ENCODE results near the gene SHE. TPM values are rescaled to one million over a fixed set of nuclear protein-coding genes. Genes with fewer than 3 reads are reported as not detected.

Gene SHE
- total and polyA plus RNA-seq, 12 donors, result 7.9 to 19.6 (median 13.3) TPM

DNA sequence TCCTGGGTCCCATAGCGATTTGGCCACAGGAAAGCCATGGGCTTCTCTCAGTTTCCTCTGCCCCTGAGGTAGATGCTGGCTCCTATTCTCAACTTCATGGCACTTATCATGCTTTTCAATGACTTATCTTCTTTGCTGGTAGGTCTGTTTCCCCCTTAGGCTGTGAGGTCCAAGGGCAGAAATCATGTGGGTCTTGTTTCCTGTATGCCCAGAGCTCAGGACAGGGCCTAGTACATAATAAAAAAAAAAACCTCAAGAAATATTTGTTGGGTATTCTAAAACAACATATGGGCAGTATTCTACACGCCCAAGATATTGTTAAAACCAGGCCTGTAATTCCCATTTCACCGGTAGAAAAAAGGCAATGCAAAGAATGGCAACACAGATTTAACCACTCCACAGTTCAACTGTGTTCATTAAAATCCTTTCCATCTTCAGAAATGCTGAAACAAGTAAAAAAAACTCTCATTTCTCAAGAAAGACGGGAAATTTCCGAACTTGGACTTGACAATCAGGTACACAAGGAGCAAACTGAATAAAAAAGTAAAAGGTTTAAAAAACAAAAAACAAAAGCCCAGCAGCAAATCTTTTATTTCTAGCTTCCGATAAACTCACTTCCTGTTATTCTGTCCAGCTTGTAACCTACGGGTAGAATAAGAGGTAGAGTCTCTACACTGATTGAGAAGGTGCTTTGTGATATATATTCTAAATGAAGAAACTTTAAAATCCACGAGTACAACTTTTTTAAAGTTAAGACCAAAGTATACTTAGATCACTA is 6.5 kb downstream of the SHE start:
- TF ChIP-seq, protein P1, sequence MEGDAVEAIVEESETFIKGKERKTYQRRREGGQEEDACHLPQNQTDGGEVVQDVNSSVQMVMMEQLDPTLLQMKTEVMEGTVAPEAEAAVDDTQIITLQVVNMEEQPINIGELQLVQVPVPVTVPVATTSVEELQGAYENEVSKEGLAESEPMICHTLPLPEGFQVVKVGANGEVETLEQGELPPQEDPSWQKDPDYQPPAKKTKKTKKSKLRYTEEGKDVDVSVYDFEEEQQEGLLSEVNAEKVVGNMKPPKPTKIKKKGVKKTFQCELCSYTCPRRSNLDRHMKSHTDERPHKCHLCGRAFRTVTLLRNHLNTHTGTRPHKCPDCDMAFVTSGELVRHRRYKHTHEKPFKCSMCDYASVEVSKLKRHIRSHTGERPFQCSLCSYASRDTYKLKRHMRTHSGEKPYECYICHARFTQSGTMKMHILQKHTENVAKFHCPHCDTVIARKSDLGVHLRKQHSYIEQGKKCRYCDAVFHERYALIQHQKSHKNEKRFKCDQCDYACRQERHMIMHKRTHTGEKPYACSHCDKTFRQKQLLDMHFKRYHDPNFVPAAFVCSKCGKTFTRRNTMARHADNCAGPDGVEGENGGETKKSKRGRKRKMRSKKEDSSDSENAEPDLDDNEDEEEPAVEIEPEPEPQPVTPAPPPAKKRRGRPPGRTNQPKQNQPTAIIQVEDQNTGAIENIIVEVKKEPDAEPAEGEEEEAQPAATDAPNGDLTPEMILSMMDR (IDR thresholded peaks at IDR 0.05), result no peak
- DNase-seq, result no peak
- H3K36me3 ChIP-seq, result peaks cover 0 to 48% (median 0%) of the 10 kb centered on the region in 9 donors
- intact Hi-C loops (cut with DNase I), result no loop called here
- H3K27ac ChIP-seq, result peak overlapping the region in 9 of 10 donors; percentile 60 to 95 (median 79)
- no peak for ATAC-seq
- peaks cover 0 to 23% (median 9%) of the 10 kb centered on the region in 7 donors for H3K27me3 ChIP-seq
- peaks cover 12 to 88% (median 66%) of the 10 kb centered on the region in 9 donors for H3K4me1 ChIP-seq
- no peaks in the 10 kb centered on the region for H3K9me3 ChIP-seq
- WGBS, 2 donors, result 62 to 70% methylated on average over 8 of the region's 8 CpGs
- H3K4me3 ChIP-seq, result peak overlapping the region in 3 of 10 donors; percentile 1 to 22 (median 13)

DNA sequence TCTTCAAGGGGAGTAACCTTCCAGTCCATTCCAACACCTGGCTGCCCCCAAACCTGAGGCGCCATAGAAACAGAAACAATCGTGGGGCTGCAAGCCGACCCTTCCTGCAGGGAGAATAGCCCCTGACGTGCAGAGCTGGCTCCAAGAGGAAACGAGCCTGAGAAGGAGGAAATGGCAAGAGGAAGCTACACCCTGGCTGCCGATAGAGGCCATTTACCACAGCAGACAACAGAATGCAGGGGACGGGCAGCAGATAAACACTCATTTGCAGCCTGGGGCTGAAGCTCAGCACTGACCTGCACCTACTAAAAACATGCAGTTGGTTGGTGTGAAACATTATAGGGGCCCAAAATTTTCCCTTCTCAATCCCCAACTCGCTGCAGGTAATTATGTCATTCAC is 8.9 kb downstream of the SHE start:
- peak; percentile 41 to 82 for DNase-seq
- intact Hi-C loops (cut with DNase I), result loop anchor here in 1 of 10 donors (1.0 kb wide), 1 partner anchor 8 kb away; no protein-coding TSS in a partner anchor
- H3K4me1 ChIP-seq, result peaks cover 9 to 97% (median 90%) of the 10 kb centered on the region in 9 donors

DNA sequence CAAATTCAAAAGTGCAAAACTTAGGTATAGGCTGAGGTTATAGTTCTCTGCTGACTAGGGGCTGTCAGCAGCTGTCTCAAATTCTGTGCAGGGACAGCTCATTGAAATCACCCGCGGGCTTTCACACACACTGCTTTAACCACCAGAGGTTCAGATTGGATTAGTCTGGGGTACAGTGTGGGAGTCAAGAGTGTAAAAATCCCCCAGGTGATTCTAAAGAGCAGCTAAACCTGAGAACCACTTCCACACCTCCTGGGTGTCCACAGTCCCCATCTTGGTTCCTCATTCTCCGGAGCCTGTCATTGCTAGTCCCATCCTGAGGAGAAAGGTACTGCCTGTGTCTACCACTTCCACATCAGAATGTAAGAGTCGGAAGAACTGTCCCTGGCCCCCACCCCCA is 10.1 kb downstream of the SHE start:
- no peak for DNase-seq
- H3K27ac ChIP-seq, result peak overlapping the region; percentile 13 to 95 (median 78)

More for the DNA sequence above, 8.9 kb downstream of the SHE start:
- peaks cover 0 to 48% (median 2%) of the 10 kb centered on the region in 9 donors for H3K36me3 ChIP-seq
- H3K27ac ChIP-seq, result peak overlapping the region; percentile 51 to 95 (median 78)
- ATAC-seq, result peak; percentile 80 to 93 (median 88)
- H3K9me3 ChIP-seq, result no peaks in the 10 kb centered on the region
- TF ChIP-seq, protein P1 (IDR thresholded peaks at IDR 0.05), result peak in 1 of 9 donors; percentile 33
- peak overlapping the region in 3 of 10 donors; percentile 12 to 32 (median 14) for H3K4me3 ChIP-seq
- H3K27me3 ChIP-seq, result peaks cover 0 to 7% (median 0%) of the 10 kb centered on the region in 7 donors
- 38 to 42% methylated on average over 8 of the region's 8 CpGs for WGBS, 2 donors

DNA sequence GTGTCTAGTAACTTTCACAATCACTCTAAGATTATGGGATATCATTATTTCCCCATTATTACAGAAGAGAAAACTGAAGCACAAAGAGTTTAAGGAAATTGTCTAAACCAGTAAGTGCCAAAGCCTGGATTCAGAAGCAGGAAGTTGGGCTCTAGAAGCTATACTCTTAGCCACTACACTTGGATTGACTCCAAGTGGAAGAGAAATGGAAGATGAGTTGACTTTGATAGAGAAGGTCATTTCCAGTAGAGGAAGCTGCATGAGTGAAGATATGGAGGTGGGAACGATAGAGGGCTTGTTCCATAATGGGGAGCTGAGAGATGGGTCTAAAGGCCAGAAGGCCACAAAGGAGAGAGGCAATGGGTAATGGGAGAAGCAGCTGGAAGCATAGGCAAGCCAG is 11.9 kb downstream of the SHE start:
- peaks cover 16 to 97% (median 87%) of the 10 kb centered on the region in 9 donors for H3K4me1 ChIP-seq
- ATAC-seq, result peak in 1 of 8 donors; percentile 25

More for the DNA sequence above, 10.1 kb downstream of the SHE start:
- Histone ChIP-seq H3K4me3 (peak overlapping the region in 2 of 10 donors; percentile 1 to 14), H3K9me3 (no peaks in the 10 kb centered on the region), H3K4me1 (peaks cover 9 to 97% (median 87%) of the 10 kb centered on the region in 9 donors), H3K36me3 (peaks cover 0 to 49% (median 6%) of the 10 kb centered on the region in 9 donors), H3K27me3 (peaks cover 0 to 7% (median 0%) of the 10 kb centered on the region in 7 donors)
- intact Hi-C loops (cut with DNase I), result no loop called here
- 54 to 69% methylated on average over 4 of the region's 4 CpGs for WGBS, 2 donors
- ATAC-seq, result no peak
- TF ChIP-seq, protein P1 (IDR thresholded peaks at IDR 0.05), result no peak

More for the DNA sequence above, 11.9 kb downstream of the SHE start:
- intact Hi-C loops (cut with DNase I), result no loop called here
- DNase-seq, result no peak
- 42 to 43% methylated on average over 1 of the region's 1 CpG for WGBS, 2 donors
- peaks cover 0 to 7% (median 0%) of the 10 kb centered on the region in 7 donors for H3K27me3 ChIP-seq
- peak overlapping the region in 9 of 10 donors; percentile 1 to 95 (median 71) for H3K27ac ChIP-seq
- H3K9me3 ChIP-seq, result no peaks in the 10 kb centered on the region
- peaks cover 0 to 63% (median 10%) of the 10 kb centered on the region in 9 donors for H3K36me3 ChIP-seq
- TF ChIP-seq, protein P1 (IDR thresholded peaks at IDR 0.05), result no peak
- no peak overlapping the region for H3K4me3 ChIP-seq
